Choroid plexus epithelial cell (primary cell): ENCODE results near the gene EP300.
"Not testable (repeated sequence)": the region's sequence is repeated elsewhere in the genome, so short reads cannot be mapped to it uniquely, and the experiment has no call there.

ENCODE experiments used
- DNase-seq: peaks from one replicate; pipeline ENCODE4 v3.0.0-alpha.2; 2010; ENCODE audit warnings: low read depth
- H3K4me3 ChIP-seq: 2 replicates; pipeline ENCODE4 v1.5.1; 2011; ENCODE audit warnings: low read depth, mild to moderate bottlenecking, control low read depth, low read length, moderate library complexity
- TF ChIP-seq, protein P1 (sequence below): conservative IDR thresholded peaks from 2 replicates; pipeline ENCODE4 v1.5.1; 2011; ENCODE audit warnings: low read depth, mild to moderate bottlenecking, control low read depth, inconsistent platforms, low read length, moderate library complexity

Gene EP300

DNA sequence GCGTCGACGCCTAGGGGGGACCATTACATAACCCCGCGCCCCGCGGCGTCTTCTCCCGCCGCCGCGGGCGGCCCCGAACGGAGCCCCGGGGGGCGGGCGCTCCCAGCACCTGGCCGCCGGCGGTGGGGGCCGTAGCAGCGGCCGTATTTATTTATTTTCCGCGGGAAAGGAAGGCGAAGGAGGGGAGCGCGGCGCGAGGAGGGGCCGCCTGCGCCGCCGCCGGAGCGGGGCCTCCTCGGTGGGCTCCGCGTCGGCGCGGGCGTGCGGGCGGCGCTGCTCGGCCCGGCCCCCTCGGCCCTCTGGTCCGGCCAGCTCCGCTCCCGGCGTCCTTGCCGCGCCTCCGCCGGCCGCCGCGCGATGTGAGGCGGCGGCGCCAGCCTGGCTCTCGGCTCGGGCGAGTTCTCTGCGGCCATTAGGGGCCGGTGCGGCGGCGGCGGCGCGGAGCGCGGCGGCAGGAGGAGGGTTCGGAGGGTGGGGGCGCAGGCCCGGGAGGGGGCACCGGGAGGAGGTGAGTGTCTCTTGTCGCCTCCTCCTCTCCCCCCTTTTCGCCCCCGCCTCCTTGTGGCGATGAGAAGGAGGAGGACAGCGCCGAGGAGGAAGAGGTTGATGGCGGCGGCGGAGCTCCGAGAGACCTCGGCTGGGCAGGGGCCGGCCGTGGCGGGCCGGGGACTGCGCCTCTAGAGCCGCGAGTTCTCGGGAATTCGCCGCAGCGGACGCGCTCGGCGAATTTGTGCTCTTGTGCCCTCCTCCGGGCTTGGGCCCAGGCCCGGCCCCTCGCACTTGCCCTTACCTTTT, at the start of gene EP300:
Gene EP300 (plus strand): TSS at position 570 of the 795 bp plus-strand sequence. CDS start 413 bp downstream, outside the sequence.
- peak; percentile 67 for DNase-seq
- H3K4me3 ChIP-seq = peak within 1 kb of the TSS; percentile 95
- TF ChIP-seq, protein P1, sequence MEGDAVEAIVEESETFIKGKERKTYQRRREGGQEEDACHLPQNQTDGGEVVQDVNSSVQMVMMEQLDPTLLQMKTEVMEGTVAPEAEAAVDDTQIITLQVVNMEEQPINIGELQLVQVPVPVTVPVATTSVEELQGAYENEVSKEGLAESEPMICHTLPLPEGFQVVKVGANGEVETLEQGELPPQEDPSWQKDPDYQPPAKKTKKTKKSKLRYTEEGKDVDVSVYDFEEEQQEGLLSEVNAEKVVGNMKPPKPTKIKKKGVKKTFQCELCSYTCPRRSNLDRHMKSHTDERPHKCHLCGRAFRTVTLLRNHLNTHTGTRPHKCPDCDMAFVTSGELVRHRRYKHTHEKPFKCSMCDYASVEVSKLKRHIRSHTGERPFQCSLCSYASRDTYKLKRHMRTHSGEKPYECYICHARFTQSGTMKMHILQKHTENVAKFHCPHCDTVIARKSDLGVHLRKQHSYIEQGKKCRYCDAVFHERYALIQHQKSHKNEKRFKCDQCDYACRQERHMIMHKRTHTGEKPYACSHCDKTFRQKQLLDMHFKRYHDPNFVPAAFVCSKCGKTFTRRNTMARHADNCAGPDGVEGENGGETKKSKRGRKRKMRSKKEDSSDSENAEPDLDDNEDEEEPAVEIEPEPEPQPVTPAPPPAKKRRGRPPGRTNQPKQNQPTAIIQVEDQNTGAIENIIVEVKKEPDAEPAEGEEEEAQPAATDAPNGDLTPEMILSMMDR = peak; percentile 27

DNA sequence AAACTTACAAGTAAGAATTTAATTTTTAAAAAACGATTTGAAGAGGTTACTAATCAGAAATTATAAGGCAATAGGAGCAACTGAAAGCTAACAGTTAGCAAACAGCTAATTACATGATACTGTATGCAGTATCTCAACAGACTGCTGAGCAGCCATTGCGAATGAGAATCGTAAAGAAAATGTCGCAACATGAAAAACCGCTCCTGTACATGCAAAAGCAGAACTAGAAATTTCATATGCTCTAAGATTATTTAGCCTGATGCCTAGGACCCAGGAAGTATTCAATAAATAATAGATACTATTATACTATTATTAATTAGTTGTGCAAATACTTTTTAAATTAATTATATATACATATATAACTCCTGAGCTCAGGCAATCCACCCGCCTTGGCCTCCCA, 48.7 kb upstream of the EP300 start:
- no peak for DNase-seq
- no peak overlapping the region for H3K4me3 ChIP-seq
- TF ChIP-seq, protein P1 = no peak

GRCh38 chr22:41045575-41045974, 46.8 kb upstream of the EP300 start:
- DNase-seq, H3K4me3 ChIP-seq: not testable (repeated sequence)

DNA sequence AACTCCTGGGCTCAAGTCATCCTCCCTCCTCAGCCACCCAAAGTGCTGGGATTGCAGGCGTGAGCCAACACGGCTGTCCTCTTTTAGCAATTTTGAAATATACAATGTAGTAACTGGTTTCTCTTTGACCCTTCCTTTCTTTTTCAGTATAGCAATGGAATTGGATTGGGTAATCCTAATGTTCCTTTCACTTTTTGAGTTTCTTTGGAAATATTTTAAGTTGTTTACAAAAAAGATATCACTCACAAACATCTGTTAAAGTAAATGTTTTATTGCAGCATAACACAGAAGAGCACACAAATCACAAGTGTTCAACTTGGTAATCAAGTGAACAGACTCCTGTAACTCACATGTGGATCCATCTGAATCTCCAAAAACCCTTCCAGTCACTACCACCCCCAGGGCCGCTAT, 44.6 kb upstream of the EP300 start:
- peak; percentile 10 for DNase-seq
- no peak overlapping the region for H3K4me3 ChIP-seq
- TF ChIP-seq, protein P1 = no peak

DNA sequence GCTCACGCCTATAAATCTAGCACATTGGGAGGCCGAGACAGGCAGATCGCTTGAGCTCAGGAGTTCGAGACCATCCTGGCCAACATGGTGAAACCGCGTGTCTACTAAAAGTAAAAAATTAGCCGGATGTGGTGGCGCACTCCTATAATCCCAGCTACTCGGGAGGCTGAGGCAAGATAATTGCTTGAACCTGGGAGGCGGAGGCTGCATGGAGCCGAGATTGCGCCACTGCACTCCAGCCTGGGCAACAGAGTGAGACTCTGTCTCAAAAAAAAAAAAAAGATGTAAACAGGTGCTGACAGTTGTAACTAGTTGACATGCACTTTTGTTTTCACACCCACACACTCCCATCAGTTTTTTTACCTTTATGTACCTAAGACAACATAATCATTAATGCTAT, 44.0 kb upstream of the EP300 start:
- not testable (repeated sequence) for H3K4me3 ChIP-seq

DNA sequence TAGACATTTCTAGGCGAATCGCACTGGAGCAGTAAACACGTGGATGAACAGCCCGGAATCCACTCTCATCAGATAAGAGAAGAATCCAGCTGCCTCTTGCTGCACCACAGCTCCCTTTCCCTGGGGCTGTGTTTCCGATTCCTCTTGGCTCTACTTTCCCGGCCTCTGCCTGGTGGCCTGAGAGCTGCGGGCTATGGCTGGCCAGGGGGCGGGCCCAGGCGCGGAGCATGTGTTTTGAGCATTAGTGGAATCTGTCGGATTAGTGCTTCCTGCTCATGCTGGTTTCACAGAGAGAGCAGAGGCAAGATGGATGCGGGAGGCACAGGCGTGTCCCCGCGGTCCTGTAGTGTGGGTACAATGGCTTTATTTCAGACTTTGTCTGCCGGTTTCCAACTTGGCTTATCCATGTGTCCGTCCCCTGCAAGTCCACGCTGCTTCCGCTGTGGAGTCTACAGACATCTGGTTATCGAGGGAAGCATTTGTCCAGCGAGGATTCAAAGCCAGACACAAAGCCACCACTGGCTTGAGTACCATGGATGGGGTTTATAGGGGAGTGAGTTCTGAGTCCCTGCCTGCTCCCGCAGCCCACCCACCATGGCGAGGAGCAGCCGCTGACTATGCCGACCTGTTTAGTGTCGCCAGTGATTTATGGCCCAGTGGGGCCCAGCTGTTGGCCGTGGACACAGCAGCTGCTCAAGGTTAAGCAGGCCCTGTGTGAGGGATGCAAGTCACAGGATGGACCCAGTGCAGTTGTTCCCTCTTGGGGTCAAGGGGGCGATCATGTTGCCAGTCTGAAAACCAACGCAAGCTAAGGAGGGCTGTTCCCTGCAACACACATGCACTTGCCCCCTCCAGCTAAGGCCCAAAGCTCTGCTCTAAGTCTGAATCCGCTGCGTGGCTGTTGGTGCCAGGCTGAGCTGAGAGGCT, 43.3 kb upstream of the EP300 start:
- TF ChIP-seq, protein P1 = no peak
- DNase-seq = peak; percentile 80
- H3K4me3 ChIP-seq = peak overlapping the region; percentile 28

More for the DNA sequence above, 44.0 kb upstream of the EP300 start:
- DNase-seq = not testable (repeated sequence)

DNA sequence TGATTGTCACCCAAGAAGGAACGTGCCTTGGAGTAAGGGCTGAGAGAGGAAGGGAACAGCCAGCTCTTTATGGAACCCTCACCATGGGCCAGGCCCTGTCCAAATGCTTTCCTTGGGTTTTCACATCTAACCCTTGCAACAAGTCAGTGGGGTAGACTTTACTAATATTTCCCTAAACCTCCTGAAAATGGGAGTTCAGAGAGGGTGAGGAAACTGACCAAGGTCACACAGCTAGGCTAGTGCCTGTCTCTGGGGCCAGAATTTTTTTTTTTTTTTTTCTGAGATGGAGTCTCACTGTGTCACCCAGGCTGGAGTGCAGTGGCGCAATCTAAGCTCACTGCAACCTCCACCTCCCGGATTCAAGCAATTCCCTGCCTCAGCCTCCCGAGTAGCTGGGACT, 42.6 kb upstream of the EP300 start:
- H3K4me3 ChIP-seq, DNase-seq: not testable (repeated sequence)

DNA sequence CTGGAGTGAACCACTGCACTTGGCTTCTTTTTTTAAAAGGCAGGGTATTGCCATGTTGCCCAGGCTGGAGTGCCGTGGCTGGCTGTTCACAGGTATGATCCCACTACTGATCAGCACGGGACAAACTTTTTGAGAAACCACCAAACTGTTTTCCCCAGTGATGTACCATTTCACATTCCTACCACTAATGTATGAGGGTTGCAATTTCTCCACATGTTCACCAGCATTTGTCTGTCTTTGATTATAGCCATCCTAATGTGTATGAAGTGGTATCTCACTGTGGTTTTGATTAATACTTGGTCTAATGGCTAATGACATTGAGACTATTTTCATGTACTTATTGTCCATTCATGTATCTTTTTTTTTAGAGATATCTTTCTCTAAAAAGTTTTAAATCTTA, 41.5 kb upstream of the EP300 start:
- no peak overlapping the region for H3K4me3 ChIP-seq
- TF ChIP-seq, protein P1 = peak; percentile 28
- DNase-seq = peak; percentile 17
